HG03108 (cell line): Measurements from ENCODE around the gene AXIN2.

Source experiments
- ATAC-seq: cut with Tn5 transposase; IDR thresholded peaks from one replicate; pipeline ENCODE4 v1.9.1; 2021; ENCODE audit warnings: moderate library complexity; ENCODE audit not compliant: unreplicated experiment

Gene AXIN2, protein sequence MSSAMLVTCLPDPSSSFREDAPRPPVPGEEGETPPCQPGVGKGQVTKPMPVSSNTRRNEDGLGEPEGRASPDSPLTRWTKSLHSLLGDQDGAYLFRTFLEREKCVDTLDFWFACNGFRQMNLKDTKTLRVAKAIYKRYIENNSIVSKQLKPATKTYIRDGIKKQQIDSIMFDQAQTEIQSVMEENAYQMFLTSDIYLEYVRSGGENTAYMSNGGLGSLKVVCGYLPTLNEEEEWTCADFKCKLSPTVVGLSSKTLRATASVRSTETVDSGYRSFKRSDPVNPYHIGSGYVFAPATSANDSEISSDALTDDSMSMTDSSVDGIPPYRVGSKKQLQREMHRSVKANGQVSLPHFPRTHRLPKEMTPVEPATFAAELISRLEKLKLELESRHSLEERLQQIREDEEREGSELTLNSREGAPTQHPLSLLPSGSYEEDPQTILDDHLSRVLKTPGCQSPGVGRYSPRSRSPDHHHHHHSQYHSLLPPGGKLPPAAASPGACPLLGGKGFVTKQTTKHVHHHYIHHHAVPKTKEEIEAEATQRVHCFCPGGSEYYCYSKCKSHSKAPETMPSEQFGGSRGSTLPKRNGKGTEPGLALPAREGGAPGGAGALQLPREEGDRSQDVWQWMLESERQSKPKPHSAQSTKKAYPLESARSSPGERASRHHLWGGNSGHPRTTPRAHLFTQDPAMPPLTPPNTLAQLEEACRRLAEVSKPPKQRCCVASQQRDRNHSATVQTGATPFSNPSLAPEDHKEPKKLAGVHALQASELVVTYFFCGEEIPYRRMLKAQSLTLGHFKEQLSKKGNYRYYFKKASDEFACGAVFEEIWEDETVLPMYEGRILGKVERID

GRCh38 chr17:65561452-65562205 lies at the start of gene AXIN2:
AXIN2 (minus strand) TSS chr17:65561648; CDS start chr17:65558620, 3,028 bp downstream.
- ATAC-seq: peak; percentile 68

GRCh38 chr17:65609749-65610148 lies 48.3 kb upstream of the AXIN2 start:
- no peak for ATAC-seq

- ATAC-seq: no peak
Measured at GRCh38 chr17:65609286-65609685, 47.8 kb upstream of the AXIN2 start.

GRCh38 chr17:65604070-65604469 lies 42.6 kb upstream of the AXIN2 start:
- no peak for ATAC-seq

GRCh38 chr17:65601881-65602280 lies 40.4 kb upstream of the AXIN2 start:
- no peak for ATAC-seq

GRCh38 chr17:65601145-65601544 lies 39.7 kb upstream of the AXIN2 start:
- ATAC-seq: no peak

- ATAC-seq: no peak
Measured at GRCh38 chr17:65600518-65600917, 39.1 kb upstream of the AXIN2 start.

DNA sequence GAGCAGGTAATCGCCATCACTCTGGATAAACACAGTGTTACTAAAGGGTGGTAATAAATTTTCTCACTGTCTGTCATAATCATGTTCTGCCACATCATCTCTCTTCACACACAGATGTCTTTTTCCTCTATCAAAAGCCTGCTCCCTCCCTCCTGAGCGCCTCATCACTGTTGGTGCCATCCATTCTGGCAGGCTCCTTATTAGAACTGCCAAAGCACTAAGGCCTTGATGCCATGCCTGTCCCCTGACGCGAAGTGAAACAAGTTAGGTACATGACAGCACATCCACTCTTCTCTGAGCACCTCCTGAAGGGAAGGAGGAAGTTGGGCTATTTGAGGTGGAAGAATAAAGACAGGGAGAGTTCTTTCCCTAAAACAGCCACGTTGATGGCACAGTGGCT lies 38.2 kb upstream of the AXIN2 start:
- ATAC-seq: no peak

GRCh38 chr17:65598746-65599145 lies 37.3 kb upstream of the AXIN2 start:
- ATAC-seq: no peak

DNA sequence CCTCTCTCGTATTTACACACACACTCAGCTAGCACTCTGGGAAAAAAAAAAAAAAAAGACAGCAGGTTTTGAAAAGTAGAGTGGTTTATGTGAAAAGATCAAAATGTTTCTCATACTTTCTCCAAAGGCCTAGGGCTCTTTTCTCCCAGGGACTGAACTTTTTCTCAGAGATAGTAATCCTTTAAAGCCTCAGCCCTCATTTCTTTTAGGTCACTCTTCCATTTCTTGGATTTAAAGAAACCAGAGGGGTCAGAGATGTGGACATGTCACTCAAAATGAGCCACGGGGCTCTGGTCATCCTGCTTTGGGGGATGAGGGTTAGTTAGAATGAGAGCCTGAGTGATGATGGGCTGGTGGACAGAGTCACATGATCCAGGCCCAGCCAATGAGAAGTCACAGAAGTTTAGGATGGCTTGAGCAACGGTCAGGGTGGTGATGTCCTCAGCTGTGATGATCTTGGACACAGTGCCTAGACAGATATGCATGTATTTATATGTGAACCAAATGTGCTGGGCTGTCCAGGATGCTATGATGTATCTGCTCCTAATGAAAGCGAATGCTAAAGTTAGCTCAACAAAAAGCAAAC lies 33.7 kb upstream of the AXIN2 start:
- ATAC-seq: no peak

- ATAC-seq: no peak
Measured at GRCh38 chr17:65593855-65594845, 32.7 kb upstream of the AXIN2 start.

DNA sequence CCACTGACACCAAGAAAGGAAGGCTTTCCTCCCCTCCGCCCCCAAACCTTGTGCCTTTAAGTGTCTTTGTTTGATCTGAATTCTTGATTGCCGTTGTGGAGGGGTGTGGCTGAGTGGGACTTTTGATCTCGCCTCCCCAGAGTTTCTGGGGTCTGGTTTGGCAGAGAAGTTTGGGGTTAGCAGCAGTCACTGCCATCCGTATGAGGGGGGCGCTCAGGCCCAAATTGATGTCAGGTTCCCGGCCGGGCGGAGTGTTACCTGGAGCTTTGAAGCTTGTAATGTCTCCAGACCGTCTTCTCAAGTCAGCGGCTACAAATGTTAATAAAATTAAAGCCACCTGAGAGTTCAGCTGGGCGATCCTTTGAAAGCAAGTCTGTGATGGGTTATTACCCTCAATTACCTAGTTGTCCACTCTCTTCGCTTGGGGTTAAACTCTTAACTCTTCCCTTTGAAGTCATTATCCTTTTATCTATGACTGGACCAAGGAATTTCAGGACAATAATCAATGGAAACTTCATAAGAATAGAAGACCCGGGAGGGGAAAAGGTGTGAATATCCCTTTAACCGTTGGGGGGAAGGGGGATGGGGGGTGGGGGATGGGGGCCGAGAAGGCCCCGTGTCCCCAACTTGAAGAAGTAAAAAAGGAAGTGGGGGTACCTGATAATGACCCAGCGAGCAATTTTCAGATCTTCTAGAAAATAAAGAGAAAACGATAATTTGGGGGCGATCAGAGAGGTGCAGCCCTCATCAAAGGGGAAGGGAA lies 31.8 kb upstream of the AXIN2 start:
- no peak for ATAC-seq

- ATAC-seq: no peak
Measured at GRCh38 chr17:65592125-65592965, 30.9 kb upstream of the AXIN2 start.

DNA sequence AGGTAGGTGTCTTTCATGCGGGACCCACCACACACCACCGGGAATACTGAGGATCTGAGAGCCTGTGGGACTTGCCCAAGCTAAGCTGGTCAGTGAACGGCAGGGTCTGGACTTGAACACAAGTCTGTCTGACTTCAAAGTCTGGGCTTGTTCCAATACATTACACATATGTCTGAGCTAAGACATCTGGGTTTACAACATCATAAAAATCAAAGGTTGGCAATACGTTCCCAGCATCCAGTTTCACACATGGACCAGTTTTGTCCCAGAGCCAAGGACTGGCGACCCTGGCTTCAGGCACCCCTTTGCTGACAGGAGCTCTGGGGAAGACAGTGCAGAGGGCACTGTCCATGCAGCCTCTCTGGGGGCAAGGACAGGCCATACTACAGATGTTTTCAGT lies 27.9 kb upstream of the AXIN2 start:
- no peak for ATAC-seq

- no peak for ATAC-seq
Measured at GRCh38 chr17:65588181-65588808, 26.8 kb upstream of the AXIN2 start.

- no peak for ATAC-seq
Measured at GRCh38 chr17:65587534-65588180, 26.2 kb upstream of the AXIN2 start.

GRCh38 chr17:65586899-65587298 lies 25.5 kb upstream of the AXIN2 start:
- no peak for ATAC-seq
